8988T (cell line): ENCODE measurements around the gene AK6.
A peak's percentile ranks its signal among the peaks of the same experiment; 100 is the strongest.
"Not testable (repeated sequence)": the region's sequence is repeated elsewhere in the genome, so short reads cannot be mapped to it uniquely, and the experiment has no call there.

ENCODE experiments used
- DNase-seq: peaks from one replicate; pipeline ENCODE4 v3.0.0; 2011

Gene AK6

DNA sequence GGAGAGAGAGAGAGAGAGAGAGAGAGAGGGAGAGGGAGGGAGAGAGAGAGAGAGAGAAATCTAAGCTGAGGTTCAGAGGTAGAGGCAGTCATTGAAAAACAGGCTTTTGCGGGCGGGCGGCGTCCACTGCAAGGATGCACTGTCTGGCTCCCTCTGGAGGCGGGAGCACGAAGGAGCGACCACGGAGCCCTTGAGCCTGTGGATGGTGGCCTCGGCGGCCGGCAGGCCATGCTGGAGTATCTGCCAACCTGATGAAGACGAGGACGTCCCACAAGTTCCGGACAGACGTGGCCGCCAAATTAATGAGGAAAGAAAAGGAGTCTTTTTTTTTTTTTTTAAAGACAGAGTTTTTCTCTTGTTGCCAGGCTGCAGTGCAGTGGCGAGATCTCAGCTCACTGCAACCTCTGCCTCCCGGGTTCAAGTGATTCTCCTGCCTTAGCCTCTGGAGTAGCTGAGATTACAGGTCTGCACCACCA, 34.5 kb downstream of the AK6 start:
- peak; percentile 32 for DNase-seq

DNA sequence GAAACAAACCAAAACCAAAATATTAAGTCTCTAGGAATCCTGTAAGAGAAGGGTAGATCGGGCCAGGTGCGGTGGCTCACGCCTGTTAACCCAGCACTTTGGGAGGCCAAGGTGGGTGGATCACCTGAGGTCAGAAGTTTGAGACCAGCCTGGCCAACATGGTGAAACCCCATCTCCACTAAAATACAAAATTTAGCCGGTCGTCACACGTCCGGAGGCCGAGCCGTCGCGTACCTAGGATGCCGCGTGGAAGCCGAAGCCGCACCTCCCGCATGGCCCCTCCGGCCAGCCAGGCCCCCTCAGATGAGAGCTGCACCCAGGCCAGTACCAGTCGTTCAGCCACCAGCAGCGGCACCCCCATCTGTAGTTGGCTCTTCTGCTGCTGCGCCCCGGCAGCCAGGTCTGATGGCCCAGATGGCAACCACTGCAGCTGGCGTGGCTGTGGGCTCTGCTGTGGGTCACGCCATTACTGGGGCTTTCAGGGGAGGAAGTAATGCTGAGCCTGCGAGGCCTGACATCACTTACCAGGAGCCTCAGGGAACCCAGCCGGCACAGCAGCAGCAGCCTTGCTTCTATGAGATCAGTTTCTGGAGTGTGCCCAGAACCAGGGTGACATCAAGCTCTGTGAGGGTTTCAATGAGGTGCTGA, 35.5 kb downstream of the AK6 start:
- not testable (repeated sequence) for DNase-seq

DNA sequence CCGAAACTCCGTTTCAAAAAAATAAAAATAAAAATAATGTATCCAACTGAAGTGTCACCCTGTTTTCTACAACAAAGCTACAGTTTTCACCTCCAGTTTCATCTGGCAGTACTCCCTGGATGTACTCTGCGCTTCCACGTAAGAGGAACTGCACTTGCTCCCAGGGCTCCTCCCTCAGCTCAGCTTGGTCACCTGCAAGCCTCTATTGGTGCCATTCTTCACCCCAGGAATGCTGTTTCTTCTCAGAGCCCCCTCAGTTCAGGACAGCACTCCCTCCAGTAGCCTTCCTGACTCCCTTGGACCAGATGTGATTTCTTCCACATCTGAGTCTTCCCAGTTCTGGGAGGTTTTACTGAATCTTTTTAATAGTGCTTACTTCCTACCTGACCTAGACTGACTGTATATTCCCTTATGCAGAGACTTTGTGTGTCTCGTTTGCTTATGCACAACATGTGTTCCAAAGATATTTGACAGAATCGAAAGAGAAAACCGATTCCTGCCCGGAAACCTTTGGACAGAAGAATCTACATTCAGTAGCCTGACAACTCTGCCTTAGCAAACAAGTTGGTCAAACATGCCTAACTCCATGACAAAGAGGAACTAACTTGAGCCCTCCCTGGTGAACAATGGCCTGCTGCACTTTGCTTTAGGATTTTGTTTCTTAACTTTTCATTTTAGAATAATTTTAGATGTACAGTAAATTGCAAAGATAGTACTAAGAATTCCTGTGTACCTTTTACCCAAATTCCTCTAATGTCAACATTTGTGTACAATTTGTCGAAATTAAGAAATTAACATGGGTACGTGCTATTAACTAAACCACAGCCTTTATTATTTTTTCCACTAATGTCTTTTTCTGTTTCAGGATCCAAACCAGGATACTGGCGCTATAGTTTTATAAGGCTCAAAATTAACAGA, 37.5 kb downstream of the AK6 start:
- no peak for DNase-seq

DNA sequence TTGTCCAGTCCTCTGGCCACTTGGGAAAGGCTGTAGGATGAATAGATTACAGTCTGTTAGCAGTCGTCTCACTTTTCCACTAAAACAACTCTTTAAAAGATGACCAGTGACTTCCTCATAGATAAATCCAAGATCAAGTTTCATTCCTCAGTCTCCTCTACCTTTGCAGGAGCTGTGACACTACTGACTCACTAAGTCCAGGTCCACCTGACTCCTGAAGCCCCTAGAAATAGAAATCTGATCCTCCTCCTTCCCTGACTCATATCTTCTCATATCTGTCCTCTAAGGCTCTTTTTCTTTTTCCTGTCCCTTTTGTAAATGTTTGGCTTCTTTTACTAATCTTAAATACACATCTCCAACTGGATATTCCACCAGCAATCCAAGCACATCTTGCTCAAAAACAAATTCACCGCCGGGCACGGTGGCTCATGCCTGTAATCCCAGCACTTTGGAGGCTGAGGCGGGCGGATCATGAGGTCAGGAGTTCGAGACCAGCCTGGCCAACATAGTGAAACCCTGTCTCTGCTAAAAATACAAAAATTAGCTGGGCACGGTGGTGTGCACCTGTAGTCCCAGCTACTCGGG, 39.3 kb downstream of the AK6 start:
- no peak for DNase-seq

DNA sequence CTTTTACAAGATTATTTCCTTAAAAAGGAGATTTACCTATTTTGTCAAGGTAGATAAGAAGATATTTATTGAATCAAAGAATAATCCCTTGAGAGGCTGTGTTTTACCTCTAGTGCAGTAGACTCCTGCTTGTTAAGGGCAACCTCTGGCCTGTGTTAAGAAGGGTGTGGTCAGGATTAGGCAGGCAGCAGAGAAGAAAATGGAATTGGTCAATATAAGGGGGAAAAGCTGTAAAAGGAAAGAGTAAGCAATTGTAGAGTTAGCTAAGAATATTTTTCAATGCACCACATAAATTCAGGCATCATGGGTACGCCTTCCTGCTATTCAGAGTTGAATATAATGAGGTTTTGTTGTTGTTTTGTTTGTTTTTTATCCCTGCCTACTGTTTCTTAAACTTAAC, 43.0 kb downstream of the AK6 start:
- DNase-seq = no peak

DNA sequence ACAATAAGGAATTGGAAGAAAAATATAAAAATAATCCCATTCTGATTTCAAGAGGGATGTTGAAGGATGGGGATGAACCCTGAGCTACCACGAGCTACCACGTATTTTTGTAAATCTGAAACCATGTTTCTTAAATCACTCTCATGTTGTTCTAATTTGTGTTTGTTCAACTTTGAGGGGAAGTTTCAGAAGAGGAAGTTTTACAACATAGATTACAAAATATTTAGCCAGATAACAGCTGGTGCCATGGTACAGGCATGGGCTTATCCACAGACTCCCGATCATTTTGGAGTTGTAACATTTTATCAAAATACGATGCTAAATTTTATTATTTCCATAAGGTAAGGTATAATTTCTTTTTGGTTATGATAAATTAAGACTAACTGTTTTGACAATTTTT, 51.9 kb downstream of the AK6 start:
- DNase-seq = no peak

DNA sequence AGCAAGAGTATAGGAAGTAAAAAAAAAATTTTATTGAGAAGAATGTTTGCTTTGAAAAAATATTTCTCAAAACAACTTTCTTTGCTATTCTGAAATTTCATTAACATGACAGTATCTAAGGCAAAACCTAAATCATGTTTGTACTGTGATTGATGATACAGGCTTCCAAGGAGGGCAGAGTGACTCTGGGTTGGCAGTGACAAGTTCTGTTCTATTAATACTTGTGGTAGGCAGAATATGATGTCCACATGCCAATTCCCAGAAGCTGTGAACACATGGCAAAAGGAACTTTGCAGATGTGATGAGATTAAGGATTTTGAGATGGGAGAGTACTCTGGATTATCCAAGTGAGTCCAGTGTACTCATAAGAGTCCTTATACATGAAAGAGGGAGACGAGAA, 53.3 kb downstream of the AK6 start:
- DNase-seq = no peak

DNA sequence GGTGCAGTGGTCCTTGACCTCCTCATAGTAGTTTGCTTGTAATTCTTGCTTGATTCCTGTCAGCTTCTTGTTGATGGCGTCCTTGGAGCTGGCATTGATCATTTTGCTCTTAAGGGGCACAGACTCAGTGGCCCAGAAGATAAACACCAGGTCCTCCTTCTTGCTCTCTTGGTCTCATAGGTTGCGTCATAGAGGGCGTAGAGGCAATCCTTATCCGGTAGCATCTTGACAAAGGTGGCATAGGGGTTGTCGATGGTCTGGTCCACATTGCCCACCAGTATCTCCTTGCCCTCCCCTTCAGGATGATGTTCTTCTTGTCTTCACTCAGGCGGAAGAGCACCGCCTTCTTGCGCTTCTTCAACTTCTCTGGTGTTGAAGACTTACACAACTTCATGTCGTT, 55.9 kb downstream of the AK6 start:
- no peak for DNase-seq

DNA sequence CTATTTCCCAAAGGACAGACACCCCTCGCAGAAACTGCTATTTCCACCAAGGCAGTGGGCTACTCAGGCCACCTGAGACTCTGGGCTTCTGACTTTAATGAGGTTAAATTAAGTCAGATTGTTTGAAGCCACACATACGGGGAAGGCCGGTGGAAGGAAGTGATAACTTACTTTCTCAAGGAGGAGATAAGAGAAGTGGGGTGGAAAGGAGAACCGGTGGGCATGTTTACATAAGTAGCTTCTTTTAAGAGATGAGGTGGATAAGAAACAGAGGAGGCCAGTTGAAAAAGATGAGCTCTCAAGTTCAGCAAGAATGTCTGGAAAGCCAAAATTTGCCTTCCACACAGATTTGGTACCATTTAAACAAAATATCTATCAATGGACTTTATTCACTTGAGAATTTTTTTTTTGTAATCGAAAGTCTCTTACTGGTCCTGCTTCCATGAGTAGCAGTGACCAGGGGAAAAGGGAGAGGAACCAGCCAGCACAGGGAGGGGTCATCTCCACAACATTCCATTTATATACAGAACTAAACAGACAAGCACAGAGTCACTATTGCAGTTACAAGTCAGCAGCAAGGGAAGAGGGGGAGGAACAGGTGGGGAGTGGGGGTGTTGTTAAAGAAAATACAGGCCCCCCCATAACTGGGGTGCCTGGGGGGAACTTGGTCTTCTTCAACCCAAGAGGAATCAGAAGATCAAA, 56.7 kb downstream of the AK6 start:
- no peak for DNase-seq

DNA sequence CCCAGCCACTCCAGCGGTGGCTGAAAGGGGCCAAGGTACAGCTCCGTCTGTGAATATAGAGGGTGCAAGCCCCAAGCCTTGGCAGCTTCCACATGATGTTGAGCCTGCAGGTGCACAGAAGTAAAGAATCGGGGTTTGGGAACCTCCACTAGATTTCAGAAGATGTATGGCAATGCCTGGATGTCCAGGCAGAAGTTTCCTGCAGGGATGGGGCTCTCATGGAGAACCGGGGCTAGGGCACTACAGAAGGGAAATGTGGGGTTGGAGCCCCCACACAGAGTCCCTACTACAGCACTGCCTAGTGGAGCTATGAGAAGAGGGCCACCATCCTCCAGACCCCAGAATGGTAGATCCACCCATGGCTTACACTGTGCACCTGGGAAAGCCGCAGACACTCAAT, 59.9 kb downstream of the AK6 start:
- DNase-seq = no peak

DNA sequence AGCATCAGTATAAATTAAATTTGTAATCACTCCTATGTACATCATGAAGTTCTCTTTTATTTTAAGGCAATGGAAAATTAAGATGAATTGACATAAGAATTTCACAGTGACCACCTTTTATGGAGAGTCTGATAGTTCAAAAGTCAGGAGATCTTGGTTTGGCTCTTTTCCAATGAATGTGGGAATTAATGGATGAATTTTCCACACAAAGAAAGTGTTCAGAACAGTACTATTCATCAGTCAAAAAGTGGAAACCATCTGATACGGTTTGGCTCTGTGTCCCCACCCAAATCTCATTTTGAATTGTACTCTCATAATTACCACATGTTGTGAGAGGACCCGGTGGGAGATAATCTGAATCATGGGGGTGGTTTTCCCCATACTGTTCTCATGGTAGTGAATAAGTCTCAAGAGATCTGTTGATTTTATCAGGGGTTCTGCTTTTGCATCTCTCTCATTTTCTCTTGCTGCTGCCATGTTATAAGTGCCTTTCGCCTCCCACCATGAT, 61.2 kb downstream of the AK6 start:
- DNase-seq = no peak

DNA sequence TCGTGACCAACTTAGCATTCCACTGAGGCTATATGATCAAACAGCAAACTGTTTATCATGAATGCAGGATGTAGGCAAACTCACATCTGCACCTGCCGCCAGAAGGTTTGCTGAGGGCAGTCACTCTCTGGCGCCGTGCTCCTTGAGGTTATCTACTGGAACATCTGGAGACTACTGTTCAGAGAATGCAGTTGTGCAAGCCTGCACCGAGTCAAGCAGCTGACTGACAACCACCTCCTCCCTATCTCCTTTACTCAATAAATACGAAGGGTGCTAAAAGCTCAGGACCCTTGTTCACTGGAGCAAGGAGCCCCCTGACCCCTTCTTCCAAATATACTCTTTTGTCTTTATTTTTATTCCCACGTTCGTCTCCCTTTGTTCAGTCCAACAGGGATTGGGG, 63.8 kb downstream of the AK6 start:
- DNase-seq = no peak
